ENCODE measurements around the gene TAAR8. TPM values are rescaled to one million over a fixed set of nuclear protein-coding genes. Genes with fewer than 3 reads are reported as not detected.

TAAR8 gene
- total RNA-seq, 1 donor from 2014 or later: not detected

Other genes starting within 250 kb of the TAAR8 start
- gene MOXD1, start 151.2 kb upstream of the TAAR8 start, total RNA-seq: 3.5 TPM
- 59.0 TPM for gene STX7, start 39.6 kb upstream of the TAAR8 start, total RNA-seq
- gene TAAR9, start 14.4 kb upstream of the TAAR8 start, total RNA-seq: not detected
- gene TAAR6, start 17.6 kb downstream of the TAAR8 start, total RNA-seq: not detected
- gene TAAR5, start 37.1 kb downstream of the TAAR8 start, total RNA-seq: not detected
- gene TAAR2, start 71.6 kb downstream of the TAAR8 start, total RNA-seq: not detected
- gene TAAR1, start 106.5 kb downstream of the TAAR8 start, total RNA-seq: not detected
- 1.9 TPM for gene VNN1, start 161.4 kb downstream of the TAAR8 start, total RNA-seq
- gene VNN2, start 205.2 kb downstream of the TAAR8 start, total RNA-seq: 1.9 TPM
- 3.3 TPM for gene SLC18B1, start 246.0 kb downstream of the TAAR8 start, total RNA-seq